Measurements from ENCODE around the gene C1orf94. TPM values are rescaled to one million over a fixed set of nuclear protein-coding genes. Genes with fewer than 3 reads are reported as not detected.

C1orf94 gene
- total and polyA plus RNA-seq, 10 of the 15 experiments (the other 5 are each of a cell fraction or from before 2014, with no cell fraction given) = not detected

GRCh38 chr1:34166625-34167361, 9.9 kb upstream of the C1orf94 start (continued):
- no peak for TF ChIP-seq ZNF592 (IDR thresholded peaks at IDR 0.05)
- no peak for TF ChIP-seq TCF7 (IDR thresholded peaks at IDR 0.05; ENCODE audit: borderline replicate concordance)
- TF ChIP-seq NFYB (IDR thresholded peaks at IDR 0.05; ENCODE audit: insufficient read depth, low read depth, low read length) = no peak
- TF ChIP-seq, protein P1, sequence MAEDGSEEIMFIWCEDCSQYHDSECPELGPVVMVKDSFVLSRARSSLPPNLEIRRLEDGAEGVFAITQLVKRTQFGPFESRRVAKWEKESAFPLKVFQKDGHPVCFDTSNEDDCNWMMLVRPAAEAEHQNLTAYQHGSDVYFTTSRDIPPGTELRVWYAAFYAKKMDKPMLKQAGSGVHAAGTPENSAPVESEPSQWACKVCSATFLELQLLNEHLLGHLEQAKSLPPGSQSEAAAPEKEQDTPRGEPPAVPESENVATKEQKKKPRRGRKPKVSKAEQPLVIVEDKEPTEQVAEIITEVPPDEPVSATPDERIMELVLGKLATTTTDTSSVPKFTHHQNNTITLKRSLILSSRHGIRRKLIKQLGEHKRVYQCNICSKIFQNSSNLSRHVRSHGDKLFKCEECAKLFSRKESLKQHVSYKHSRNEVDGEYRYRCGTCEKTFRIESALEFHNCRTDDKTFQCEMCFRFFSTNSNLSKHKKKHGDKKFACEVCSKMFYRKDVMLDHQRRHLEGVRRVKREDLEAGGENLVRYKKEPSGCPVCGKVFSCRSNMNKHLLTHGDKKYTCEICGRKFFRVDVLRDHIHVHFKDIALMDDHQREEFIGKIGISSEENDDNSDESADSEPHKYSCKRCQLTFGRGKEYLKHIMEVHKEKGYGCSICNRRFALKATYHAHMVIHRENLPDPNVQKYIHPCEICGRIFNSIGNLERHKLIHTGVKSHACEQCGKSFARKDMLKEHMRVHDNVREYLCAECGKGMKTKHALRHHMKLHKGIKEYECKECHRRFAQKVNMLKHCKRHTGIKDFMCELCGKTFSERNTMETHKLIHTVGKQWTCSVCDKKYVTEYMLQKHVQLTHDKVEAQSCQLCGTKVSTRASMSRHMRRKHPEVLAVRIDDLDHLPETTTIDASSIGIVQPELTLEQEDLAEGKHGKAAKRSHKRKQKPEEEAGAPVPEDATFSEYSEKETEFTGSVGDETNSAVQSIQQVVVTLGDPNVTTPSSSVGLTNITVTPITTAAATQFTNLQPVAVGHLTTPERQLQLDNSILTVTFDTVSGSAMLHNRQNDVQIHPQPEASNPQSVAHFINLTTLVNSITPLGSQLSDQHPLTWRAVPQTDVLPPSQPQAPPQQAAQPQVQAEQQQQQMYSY (CRISPR knock-in tag; IDR thresholded peaks at IDR 0.05) = no peak
- TF ChIP-seq MEF2B (IDR thresholded peaks at IDR 0.05; ENCODE audit: partially characterized antibody, poor library complexity, severe bottlenecking) = no peak
- no peak for TF ChIP-seq KLF5 (IDR thresholded peaks at IDR 0.05; ENCODE audit: partially characterized antibody)
- no peak for TF ChIP-seq TAF1 (IDR thresholded peaks at IDR 0.05; ENCODE audit: borderline replicate concordance, low read depth, low read length)

Measured in GM12878 (cell line).